ENCODE data around the gene EXOC4.

EXOC4 gene

GRCh38 chr7:133401225-133401624 is 148.3 kb downstream of the EXOC4 start:
- no peak for DNase-seq (ENCODE audit: extremely low spot score)
- ChIA-PET CTCF (interaction anchor here (1.3 kb wide), 1 partner anchor 37 kb away, joined by 5 read pairs; no protein-coding TSS in a partner anchor), POLR2A (no interaction called here)

DNA sequence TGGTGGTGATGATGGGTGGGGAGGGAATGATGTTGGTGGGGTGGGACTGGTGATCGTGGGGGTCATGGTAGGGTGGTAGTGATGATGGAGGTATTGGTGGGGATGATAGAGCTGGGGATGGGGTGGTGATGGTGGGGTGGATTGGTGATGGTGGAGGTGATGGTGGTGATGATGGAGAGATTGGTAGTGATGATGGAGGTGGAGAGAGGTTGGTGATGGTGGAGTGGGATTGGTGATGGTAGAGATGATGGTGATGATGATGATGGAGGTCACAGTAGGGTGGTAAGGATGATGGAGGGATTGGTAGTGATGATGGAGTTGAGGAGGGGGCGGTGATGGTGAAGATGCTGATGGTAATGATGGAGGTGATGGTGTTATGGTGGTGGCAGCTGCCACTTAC is 155.3 kb downstream of the EXOC4 start:
- POLR2A ChIA-PET: no interaction called here
- TF ChIP-seq, protein P1, sequence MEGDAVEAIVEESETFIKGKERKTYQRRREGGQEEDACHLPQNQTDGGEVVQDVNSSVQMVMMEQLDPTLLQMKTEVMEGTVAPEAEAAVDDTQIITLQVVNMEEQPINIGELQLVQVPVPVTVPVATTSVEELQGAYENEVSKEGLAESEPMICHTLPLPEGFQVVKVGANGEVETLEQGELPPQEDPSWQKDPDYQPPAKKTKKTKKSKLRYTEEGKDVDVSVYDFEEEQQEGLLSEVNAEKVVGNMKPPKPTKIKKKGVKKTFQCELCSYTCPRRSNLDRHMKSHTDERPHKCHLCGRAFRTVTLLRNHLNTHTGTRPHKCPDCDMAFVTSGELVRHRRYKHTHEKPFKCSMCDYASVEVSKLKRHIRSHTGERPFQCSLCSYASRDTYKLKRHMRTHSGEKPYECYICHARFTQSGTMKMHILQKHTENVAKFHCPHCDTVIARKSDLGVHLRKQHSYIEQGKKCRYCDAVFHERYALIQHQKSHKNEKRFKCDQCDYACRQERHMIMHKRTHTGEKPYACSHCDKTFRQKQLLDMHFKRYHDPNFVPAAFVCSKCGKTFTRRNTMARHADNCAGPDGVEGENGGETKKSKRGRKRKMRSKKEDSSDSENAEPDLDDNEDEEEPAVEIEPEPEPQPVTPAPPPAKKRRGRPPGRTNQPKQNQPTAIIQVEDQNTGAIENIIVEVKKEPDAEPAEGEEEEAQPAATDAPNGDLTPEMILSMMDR (IDR thresholded peaks at IDR 0.05; ENCODE audit: control extremely low read depth, extremely low read depth, low read depth, missing control alignments): no peak

More at GRCh38 chr7:133401225-133401624, 148.3 kb downstream of the EXOC4 start:
- TF ChIP-seq, protein P1 (IDR thresholded peaks at IDR 0.05; ENCODE audit: control extremely low read depth, extremely low read depth, low read depth, missing control alignments): no peak

GRCh38 chr7:133409421-133409820 is 156.5 kb downstream of the EXOC4 start:
- TF ChIP-seq, protein P1 (IDR thresholded peaks at IDR 0.05; ENCODE audit: control extremely low read depth, extremely low read depth, low read depth, missing control alignments): no peak
- ChIA-PET CTCF (interaction anchor here (0.7 to 1.4 kb wide), 5 partner anchors 15 to 25 kb away, joined by 3 to 6 read pairs (median 3); no protein-coding TSS in a partner anchor), POLR2A (no interaction called here)
- DNase-seq (ENCODE audit: extremely low spot score): no peak

More for the DNA sequence above, 155.3 kb downstream of the EXOC4 start:
- CTCF ChIA-PET: interaction anchor here (1.1 kb wide), 1 partner anchor 10 kb away, joined by 3 read pairs; no protein-coding TSS in a partner anchor
- DNase-seq (ENCODE audit: extremely low spot score): no peak

GRCh38 chr7:133409966-133410365 is 157.1 kb downstream of the EXOC4 start:
- CTCF ChIA-PET: interaction anchor here (0.7 to 1.4 kb wide), 3 partner anchors 15 to 24 kb away, joined by 3 to 6 read pairs (median 3); no protein-coding TSS in a partner anchor
- POLR2A ChIA-PET: no interaction called here
- no peak for DNase-seq (ENCODE audit: extremely low spot score)
- TF ChIP-seq, protein P1 (IDR thresholded peaks at IDR 0.05; ENCODE audit: control extremely low read depth, extremely low read depth, low read depth, missing control alignments): no peak

- ChIA-PET POLR2A (no interaction called here), CTCF (interaction anchor here (1.0 kb wide), 1 partner anchor 13 kb away, joined by 4 read pairs; no protein-coding TSS in a partner anchor)
- TF ChIP-seq, protein P1 (IDR thresholded peaks at IDR 0.05; ENCODE audit: control extremely low read depth, extremely low read depth, low read depth, missing control alignments): no peak
- DNase-seq (ENCODE audit: extremely low spot score): no peak
These were observed 158.5 kb downstream of the EXOC4 start for GRCh38 chr7:133411395-133411794.

GRCh38 chr7:133412942-133413341 is 160.1 kb downstream of the EXOC4 start:
- ChIA-PET CTCF (interaction anchor here (1.5 kb wide), 1 partner anchor 15 kb away, joined by 3 read pairs; no protein-coding TSS in a partner anchor), POLR2A (no interaction called here)
- DNase-seq (ENCODE audit: extremely low spot score): no peak

More at GRCh38 chr7:133412942-133413341, 160.1 kb downstream of the EXOC4 start:
- TF ChIP-seq, protein P1 (IDR thresholded peaks at IDR 0.05; ENCODE audit: control extremely low read depth, extremely low read depth, low read depth, missing control alignments): no peak

Data from GM10248 (cell line).